ENCODE measurements around the gene RPL18A. TPM values are rescaled to one million over a fixed set of nuclear protein-coding genes. Genes with fewer than 3 reads are reported as not detected.

RPL18A gene
- total and polyA plus RNA-seq, 4 donors: 1,221 to 3,237 (median 1,789) TPM

GRCh38 chr19:17829855-17830566, 29.7 kb upstream of the RPL18A start:
- H3K27ac ChIP-seq (ENCODE audit: low read depth in 1 of 2, low read length in 2 of 2): no peak overlapping the region
- no peaks in the 10 kb centered on the region for H3K9me3 ChIP-seq (ENCODE audit: control insufficient read depth, low read length)
- H3K36me3 ChIP-seq (ENCODE audit: control insufficient read depth in 1 of 2, insufficient read depth in 2 of 2, low read length in 1 of 2): no peaks in the 10 kb centered on the region
- intact Hi-C loops (cut with DNase I): no loop called here
- H3K4me3 ChIP-seq (ENCODE audit: low read length in 2 of 2): no peak overlapping the region
- DNase-seq (no peak), ATAC-seq (ENCODE audit: low FRiP score) (no peak)
- H3K27me3 ChIP-seq (ENCODE audit: control insufficient read depth in 1 of 2, insufficient read depth in 2 of 2, low read length in 1 of 2): peaks cover 0 to 3% of the 10 kb centered on the region in 2 donors
- WGBS, 2 donors: 8 to 12% methylated on average over 25 to 29 of the region's 29 CpGs
- H3K4me1 ChIP-seq (ENCODE audit: control insufficient read depth in 1 of 2, insufficient read depth in 2 of 2, low read length in 2 of 2): no peaks in the 10 kb centered on the region

GRCh38 chr19:17830567-17831418, 28.9 kb upstream of the RPL18A start:
- Histone ChIP-seq H3K4me3 (ENCODE audit: low read length in 2 of 2) (no peak overlapping the region), H3K9me3 (ENCODE audit: control insufficient read depth, low read length) (no peaks in the 10 kb centered on the region), H3K27me3 (ENCODE audit: control insufficient read depth in 1 of 2, insufficient read depth in 2 of 2, low read length in 1 of 2) (peaks cover 0 to 3% of the 10 kb centered on the region in 2 donors), H3K27ac (ENCODE audit: low read depth in 1 of 2, low read length in 2 of 2) (no peak overlapping the region), H3K4me1 (ENCODE audit: control insufficient read depth in 1 of 2, insufficient read depth in 2 of 2, low read length in 2 of 2) (no peaks in the 10 kb centered on the region), H3K36me3 (ENCODE audit: control insufficient read depth in 1 of 2, insufficient read depth in 2 of 2, low read length in 1 of 2) (no peaks in the 10 kb centered on the region)
- peak; percentile 91 for ATAC-seq (ENCODE audit: low FRiP score)
- DNase-seq: peak; percentile 76 to 92
- WGBS, 2 donors: 5 to 7% methylated on average over 41 to 50 of the region's 50 CpGs
- intact Hi-C loops (cut with DNase I): no loop called here

GRCh38 chr19:17831419-17831888, 28.3 kb upstream of the RPL18A start:
- Histone ChIP-seq H3K9me3 (ENCODE audit: control insufficient read depth, low read length) (no peaks in the 10 kb centered on the region), H3K36me3 (ENCODE audit: control insufficient read depth in 1 of 2, insufficient read depth in 2 of 2, low read length in 1 of 2) (no peaks in the 10 kb centered on the region), H3K27me3 (ENCODE audit: control insufficient read depth in 1 of 2, insufficient read depth in 2 of 2, low read length in 1 of 2) (peaks cover 0 to 3% of the 10 kb centered on the region in 2 donors), H3K4me3 (ENCODE audit: low read length in 2 of 2) (no peak overlapping the region), H3K27ac (ENCODE audit: low read depth in 1 of 2, low read length in 2 of 2) (no peak overlapping the region), H3K4me1 (ENCODE audit: control insufficient read depth in 1 of 2, insufficient read depth in 2 of 2, low read length in 2 of 2) (no peaks in the 10 kb centered on the region)
- no peak for ATAC-seq (ENCODE audit: low FRiP score)
- peak in 1 of 2 donors; percentile 79 for DNase-seq
- WGBS, 2 donors: 15 to 27% methylated on average over 24 to 25 of the region's 25 CpGs
- intact Hi-C loops (cut with DNase I): no loop called here

- ATAC-seq (ENCODE audit: low FRiP score) (no peak), DNase-seq (no peak)
- intact Hi-C loops (cut with DNase I): no loop called here
- peaks cover 0 to 3% of the 10 kb centered on the region in 2 donors for H3K27me3 ChIP-seq (ENCODE audit: control insufficient read depth in 1 of 2, insufficient read depth in 2 of 2, low read length in 1 of 2)
- no peaks in the 10 kb centered on the region for H3K4me1 ChIP-seq (ENCODE audit: control insufficient read depth in 1 of 2, insufficient read depth in 2 of 2, low read length in 2 of 2)
- 86 to 87% methylated on average over 17 of the region's 17 CpGs for WGBS, 2 donors
- H3K9me3 ChIP-seq (ENCODE audit: control insufficient read depth, low read length): no peaks in the 10 kb centered on the region
- H3K36me3 ChIP-seq (ENCODE audit: control insufficient read depth in 1 of 2, insufficient read depth in 2 of 2, low read length in 1 of 2): no peaks in the 10 kb centered on the region
- H3K27ac ChIP-seq (ENCODE audit: low read depth in 1 of 2, low read length in 2 of 2): no peak overlapping the region
- H3K4me3 ChIP-seq (ENCODE audit: low read length in 2 of 2): no peak overlapping the region
Observed at GRCh38 chr19:17832443-17833208, 27.1 kb upstream of the RPL18A start.

- intact Hi-C loops (cut with DNase I): no loop called here
- Histone ChIP-seq H3K9me3 (ENCODE audit: control insufficient read depth, low read length) (no peaks in the 10 kb centered on the region), H3K27me3 (ENCODE audit: control insufficient read depth in 1 of 2, insufficient read depth in 2 of 2, low read length in 1 of 2) (peaks cover 0 to 3% of the 10 kb centered on the region in 2 donors), H3K4me3 (ENCODE audit: low read length in 2 of 2) (no peak overlapping the region), H3K36me3 (ENCODE audit: control insufficient read depth in 1 of 2, insufficient read depth in 2 of 2, low read length in 1 of 2) (no peaks in the 10 kb centered on the region), H3K4me1 (ENCODE audit: control insufficient read depth in 1 of 2, insufficient read depth in 2 of 2, low read length in 2 of 2) (no peaks in the 10 kb centered on the region), H3K27ac (ENCODE audit: low read depth in 1 of 2, low read length in 2 of 2) (no peak overlapping the region)
- no peak for DNase-seq
- WGBS, 2 donors: 71 to 74% methylated on average over 27 of the region's 27 CpGs
- ATAC-seq (ENCODE audit: low FRiP score): no peak
Observed at GRCh38 chr19:17834350-17835181, 25.1 kb upstream of the RPL18A start.

- H3K27me3 ChIP-seq (ENCODE audit: control insufficient read depth in 1 of 2, insufficient read depth in 2 of 2, low read length in 1 of 2): no peaks in the 10 kb centered on the region
- H3K4me1 ChIP-seq (ENCODE audit: control insufficient read depth in 1 of 2, insufficient read depth in 2 of 2, low read length in 2 of 2): no peaks in the 10 kb centered on the region
- intact Hi-C loops (cut with DNase I): no loop called here
- no peaks in the 10 kb centered on the region for H3K36me3 ChIP-seq (ENCODE audit: control insufficient read depth in 1 of 2, insufficient read depth in 2 of 2, low read length in 1 of 2)
- no peak for DNase-seq
- WGBS, 2 donors: 74 to 81% methylated on average over 8 of the region's 8 CpGs
- no peaks in the 10 kb centered on the region for H3K9me3 ChIP-seq (ENCODE audit: control insufficient read depth, low read length)
- H3K4me3 ChIP-seq (ENCODE audit: low read length in 2 of 2): no peak overlapping the region
- no peak for ATAC-seq (ENCODE audit: low FRiP score)
- no peak overlapping the region for H3K27ac ChIP-seq (ENCODE audit: low read depth in 1 of 2, low read length in 2 of 2)
Observed at GRCh38 chr19:17835182-17836006, 24.3 kb upstream of the RPL18A start.

- H3K36me3 ChIP-seq (ENCODE audit: control insufficient read depth in 1 of 2, insufficient read depth in 2 of 2, low read length in 1 of 2): no peaks in the 10 kb centered on the region
- H3K9me3 ChIP-seq (ENCODE audit: control insufficient read depth, low read length): no peaks in the 10 kb centered on the region
- H3K4me1 ChIP-seq (ENCODE audit: control insufficient read depth in 1 of 2, insufficient read depth in 2 of 2, low read length in 2 of 2): no peaks in the 10 kb centered on the region
- ATAC-seq (ENCODE audit: low FRiP score) (no peak), DNase-seq (no peak)
- no peak overlapping the region for H3K4me3 ChIP-seq (ENCODE audit: low read length in 2 of 2)
- no peak overlapping the region for H3K27ac ChIP-seq (ENCODE audit: low read depth in 1 of 2, low read length in 2 of 2)
- intact Hi-C loops (cut with DNase I): no loop called here
- 72 to 75% methylated on average over 4 of the region's 4 CpGs for WGBS, 2 donors
- H3K27me3 ChIP-seq (ENCODE audit: control insufficient read depth in 1 of 2, insufficient read depth in 2 of 2, low read length in 1 of 2): no peaks in the 10 kb centered on the region
Observed at GRCh38 chr19:17836530-17836929, 23.2 kb upstream of the RPL18A start.
